RWPE1 (cell line): ENCODE results near the gene WASL.
A peak's percentile ranks its signal among the peaks of the same experiment; 100 is the strongest.

Source experiments
- CTCF ChIA-PET: fragments of 350-600 bp; sonication (Branson Sonifier 250); formaldehyde crosslinking; extraction: SDS; loops from one replicate; lab custom pipeline; 2021; lab: Yijun Ruan, JAX
- POLR2A ChIA-PET: fragments of 400-600 bp; formaldehyde crosslinking; extraction: SDS; loops from one replicate; lab custom pipeline; 2020; ENCODE audit warnings: antibody characterized with exemption; ENCODE audit not compliant: low non-redundant PET; lab: Yijun Ruan, JAX
- DNase-seq: peaks from one replicate; pipeline ENCODE4 v3.0.0; 2012; ENCODE audit warnings: low spot score
- H3K27ac ChIP-seq: fragments of 450-650 bp; 2 replicates; pipeline ENCODE4 v1.5.1; 2017
- TF ChIP-seq, protein P1 (sequence below): fragments of 450-650 bp; conservative IDR thresholded peaks from 2 replicates; pipeline ENCODE4 v1.5.1; 2017; ENCODE audit warnings: low read depth, mild to moderate bottlenecking

WASL gene

DNA sequence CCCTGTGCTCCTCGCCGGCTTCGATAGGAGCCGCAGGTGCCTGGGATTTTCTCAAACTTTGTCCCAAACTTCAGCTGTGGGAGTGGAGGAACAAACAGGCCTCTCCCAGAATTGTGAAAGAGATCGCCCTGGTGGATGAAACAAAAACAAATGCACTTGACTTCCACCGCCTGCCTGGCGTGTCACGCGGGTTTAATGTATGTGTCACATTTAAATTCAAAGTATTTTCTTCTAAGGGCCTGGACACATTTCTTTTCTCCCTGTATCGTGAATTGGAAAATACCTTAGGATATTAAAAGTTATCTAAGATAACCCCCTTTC is 694 bp upstream of the WASL start:
- TF ChIP-seq, protein P1, sequence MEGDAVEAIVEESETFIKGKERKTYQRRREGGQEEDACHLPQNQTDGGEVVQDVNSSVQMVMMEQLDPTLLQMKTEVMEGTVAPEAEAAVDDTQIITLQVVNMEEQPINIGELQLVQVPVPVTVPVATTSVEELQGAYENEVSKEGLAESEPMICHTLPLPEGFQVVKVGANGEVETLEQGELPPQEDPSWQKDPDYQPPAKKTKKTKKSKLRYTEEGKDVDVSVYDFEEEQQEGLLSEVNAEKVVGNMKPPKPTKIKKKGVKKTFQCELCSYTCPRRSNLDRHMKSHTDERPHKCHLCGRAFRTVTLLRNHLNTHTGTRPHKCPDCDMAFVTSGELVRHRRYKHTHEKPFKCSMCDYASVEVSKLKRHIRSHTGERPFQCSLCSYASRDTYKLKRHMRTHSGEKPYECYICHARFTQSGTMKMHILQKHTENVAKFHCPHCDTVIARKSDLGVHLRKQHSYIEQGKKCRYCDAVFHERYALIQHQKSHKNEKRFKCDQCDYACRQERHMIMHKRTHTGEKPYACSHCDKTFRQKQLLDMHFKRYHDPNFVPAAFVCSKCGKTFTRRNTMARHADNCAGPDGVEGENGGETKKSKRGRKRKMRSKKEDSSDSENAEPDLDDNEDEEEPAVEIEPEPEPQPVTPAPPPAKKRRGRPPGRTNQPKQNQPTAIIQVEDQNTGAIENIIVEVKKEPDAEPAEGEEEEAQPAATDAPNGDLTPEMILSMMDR = no peak; the same call in 1 of the 2 replicates
- peak; percentile 64 for DNase-seq
- peak overlapping the region; percentile 100 for H3K27ac ChIP-seq
- ChIA-PET POLR2A (interaction anchor here (0.8 to 0.9 kb wide), 3 partner anchors 10 to 20 kb away, joined by 3 to 6 read pairs (median 4); no protein-coding TSS in a partner anchor), CTCF (interaction anchor here (1.0 to 1.1 kb wide), 2 partner anchors 21 to 67 kb away, joined by 4 to 5 read pairs; no protein-coding TSS in a partner anchor)

DNA sequence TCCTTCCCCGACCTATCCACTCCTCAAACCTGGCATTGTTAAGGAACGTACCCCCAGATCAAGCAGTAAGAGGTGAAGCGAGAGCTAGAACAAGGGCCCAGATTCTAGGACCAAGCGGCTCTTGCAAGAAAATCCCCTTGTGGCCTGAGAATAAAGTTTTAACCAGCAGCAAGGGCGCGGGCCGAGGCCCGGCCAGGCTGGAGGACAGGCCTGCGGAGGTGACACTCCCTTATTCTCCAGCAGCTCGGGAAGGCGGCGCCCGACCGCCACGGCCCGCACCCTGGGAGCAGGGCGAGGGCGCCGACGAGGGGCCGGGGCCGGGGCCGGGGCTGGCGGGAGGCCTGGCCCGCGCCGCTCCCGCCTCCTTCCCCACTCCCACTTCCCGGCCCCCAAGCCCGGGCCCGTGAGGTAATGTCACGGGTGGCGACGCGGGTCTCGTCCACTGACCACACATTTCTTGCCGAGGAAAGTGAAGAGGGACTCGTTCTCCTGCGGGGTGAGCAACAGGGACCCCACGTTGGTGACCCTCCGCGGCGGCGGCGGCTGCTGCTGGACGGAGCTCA is 551 bp downstream of the WASL start:
- POLR2A ChIA-PET = interaction anchor here (0.6 to 1.1 kb wide), 2 partner anchors 13 to 64 kb away, joined by 3 to 7 read pairs; no protein-coding TSS in a partner anchor
- TF ChIP-seq, protein P1 = no peak
- peak; percentile 50 for DNase-seq
- H3K27ac ChIP-seq = peak overlapping the region; percentile 100
- CTCF ChIA-PET = interaction anchor here (0.9 to 1.0 kb wide), 3 partner anchors 49 to 73 kb away, joined by 3 to 5 read pairs (median 4); no protein-coding TSS in a partner anchor

DNA sequence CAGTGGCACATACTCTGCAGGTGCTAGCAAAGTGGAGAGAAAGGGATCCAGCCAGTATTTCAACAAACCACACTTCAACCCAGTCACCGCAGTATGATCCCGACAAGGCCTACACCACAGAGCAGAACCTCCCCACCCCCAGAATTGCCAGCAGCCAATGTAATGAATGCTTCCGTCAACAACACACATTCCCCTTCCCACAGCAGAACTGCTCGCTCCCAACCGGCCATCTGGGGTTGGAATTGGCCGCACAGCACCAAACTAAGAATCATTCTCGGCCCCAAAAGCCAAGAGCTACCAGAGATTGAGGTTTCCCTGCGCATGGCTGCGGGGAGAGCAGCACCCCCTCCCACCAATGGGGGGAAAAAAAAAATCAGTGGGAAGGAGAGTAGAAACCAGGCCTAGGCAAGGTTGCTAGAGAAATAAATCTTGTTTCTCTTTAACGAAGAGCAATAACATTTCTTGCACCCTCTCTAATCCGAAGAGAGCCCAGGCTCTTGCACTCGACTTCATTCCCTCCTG is 1.1 kb downstream of the WASL start:
- peak overlapping the region; percentile 100 for H3K27ac ChIP-seq
- DNase-seq = peak; percentile 82
- ChIA-PET POLR2A (interaction anchor here (0.6 kb wide), 1 partner anchor 63 kb away, joined by 3 read pairs; no protein-coding TSS in a partner anchor), CTCF (interaction anchor here (1.0 kb wide), 1 partner anchor 50 kb away, joined by 5 read pairs; no protein-coding TSS in a partner anchor)
- TF ChIP-seq, protein P1 = no peak

DNA sequence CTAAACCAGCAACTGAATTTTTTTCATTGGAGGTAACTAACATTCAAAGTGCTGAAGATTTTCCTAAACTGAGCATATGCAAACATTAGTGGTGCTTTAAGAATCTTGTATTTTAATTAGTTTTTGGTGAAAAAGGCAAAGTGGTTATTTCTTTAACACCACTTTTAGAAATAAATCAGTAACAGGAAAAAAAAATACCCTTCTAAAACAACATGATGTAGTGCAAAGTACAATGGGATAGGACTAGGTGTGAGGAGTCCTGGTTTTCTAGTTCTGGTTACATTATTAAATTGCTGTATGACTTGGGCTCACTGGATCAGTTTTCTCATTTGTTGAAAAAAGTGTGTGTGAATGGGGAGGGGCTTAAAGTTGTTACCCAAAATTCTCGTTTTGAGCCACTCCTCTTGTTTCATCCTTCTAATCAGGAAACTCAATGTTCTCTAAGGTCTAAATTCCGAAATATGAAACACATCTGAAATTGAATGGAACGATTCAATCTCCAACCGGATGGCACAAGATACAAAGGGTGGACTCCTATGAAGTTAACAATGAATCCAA is 1.8 kb downstream of the WASL start:
- no peak for DNase-seq
- TF ChIP-seq, protein P1 = no peak
- H3K27ac ChIP-seq = no peak overlapping the region
- CTCF ChIA-PET = no interaction called here
- POLR2A ChIA-PET = no interaction called here

DNA sequence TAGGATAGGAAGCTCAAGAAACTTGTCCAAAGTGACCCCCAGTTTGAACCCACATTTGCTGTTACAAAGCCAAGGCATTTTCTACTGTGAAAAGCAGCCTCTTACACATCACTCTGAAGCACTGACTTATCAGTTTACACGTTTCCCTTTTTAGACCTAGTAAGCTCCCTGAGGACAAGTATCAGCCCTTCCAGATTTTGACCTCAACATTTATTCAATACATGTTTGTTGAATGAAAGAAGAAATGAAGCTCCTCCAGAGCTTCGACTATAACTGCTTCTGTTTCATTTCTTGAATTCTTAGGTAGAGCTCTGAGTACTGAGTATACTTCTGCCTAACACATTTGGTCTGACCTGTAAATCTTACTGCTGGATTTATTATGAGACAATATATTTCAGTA is 2.7 kb downstream of the WASL start:
- ChIA-PET POLR2A (no interaction called here), CTCF (no interaction called here)
- H3K27ac ChIP-seq = no peak overlapping the region
- no peak for DNase-seq
- TF ChIP-seq, protein P1 = no peak

DNA sequence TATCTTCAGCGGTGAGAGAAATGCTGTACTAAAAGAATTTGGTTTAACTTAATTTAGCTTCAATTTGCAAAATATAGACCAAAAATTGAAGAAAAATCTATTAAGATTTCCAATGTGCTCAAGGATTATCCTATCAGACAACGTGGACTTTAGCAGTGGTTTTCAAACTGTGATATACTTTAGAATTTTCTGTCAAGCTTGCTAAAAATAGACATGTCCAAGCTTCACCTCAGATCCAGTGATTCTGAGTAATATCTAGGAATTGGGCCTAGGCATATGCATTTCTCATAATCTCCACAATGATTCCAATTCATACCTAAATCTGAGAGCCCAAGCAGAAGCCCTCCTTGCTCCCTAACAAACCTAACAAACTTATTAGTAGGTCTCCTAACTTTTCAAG is 3.4 kb downstream of the WASL start:
- POLR2A ChIA-PET = no interaction called here
- DNase-seq = no peak

More for the DNA sequence above, 3.4 kb downstream of the WASL start:
- TF ChIP-seq, protein P1 = no peak
- CTCF ChIA-PET = interaction anchor here (0.5 kb wide), 1 partner anchor 10 kb away, joined by 3 read pairs; no protein-coding TSS in a partner anchor
- H3K27ac ChIP-seq = no peak overlapping the region
